HepG2 (cell line): Measurements from ENCODE around the gene RGS19. TPM values are rescaled to one million over a fixed set of nuclear protein-coding genes. Genes with fewer than 3 reads are reported as not detected.
A peak's percentile ranks its signal among the peaks of the same experiment; 100 is the strongest.

Experiments
- ARID5B ChIP-seq: IDR thresholded peaks from 2 replicates; pipeline ENCODE4 v1.4.0; 2020; ENCODE audit warnings: mild to moderate bottlenecking, missing genetic modification reagents
- ATF6 ChIP-seq: sonication (generic); formaldehyde crosslinking; conservative IDR thresholded peaks from 2 replicates; pipeline ENCODE4 v1.4.0; 2020; ENCODE audit warnings: missing genetic modification reagents
- CENPX ChIP-seq: sonication (generic); formaldehyde crosslinking; IDR thresholded peaks from 2 replicates; pipeline ENCODE4 v1.9.0; 2021; ENCODE audit warnings: mild to moderate bottlenecking, missing genetic modification reagents, moderate library complexity
- CHCHD3 ChIP-seq: sonication (generic); formaldehyde crosslinking; IDR thresholded peaks from 2 replicates; pipeline ENCODE4 v1.8.0; 2022; ENCODE audit warnings: mild to moderate bottlenecking, missing genetic modification reagents, moderate library complexity
- GRHL1 ChIP-seq: sonication (generic); formaldehyde crosslinking; conservative IDR thresholded peaks from 2 replicates; pipeline ENCODE4 v1.8.0; 2022; ENCODE audit warnings: missing genetic modification reagents
- HMGA1 ChIP-seq: sonication (generic); formaldehyde crosslinking; conservative IDR thresholded peaks from 2 replicates; pipeline ENCODE4 v1.4.0; 2020; ENCODE audit warnings: missing genetic modification reagents
- HOXA7 ChIP-seq: sonication (generic); formaldehyde crosslinking; IDR thresholded peaks from 2 replicates; pipeline ENCODE4 v1.8.1; 2022; ENCODE audit warnings: mild to moderate bottlenecking, missing genetic modification reagents, moderate library complexity
- KDM6A ChIP-seq: IDR thresholded peaks from 2 replicates; pipeline ENCODE4 v1.6.1; 2016; ENCODE audit warnings: low read depth
- NFKB2 ChIP-seq: sonication (generic); formaldehyde crosslinking; IDR thresholded peaks from 2 replicates; pipeline ENCODE4 v1.4.0; 2020; ENCODE audit warnings: missing genetic modification reagents, borderline replicate concordance
- REXO4 ChIP-seq: sonication (generic); formaldehyde crosslinking; IDR thresholded peaks from 2 replicates; pipeline ENCODE4 v1.8.0; 2022; ENCODE audit warnings: missing genetic modification reagents, mild to moderate bottlenecking, borderline replicate concordance
- SMAD1 ChIP-seq: sonication (generic); formaldehyde crosslinking; IDR thresholded peaks from 2 replicates; pipeline ENCODE4 v1.4.0; 2020; ENCODE audit warnings: missing genetic modification reagents, low read depth, mild to moderate bottlenecking, borderline replicate concordance
- WIZ ChIP-seq: sonication (generic); formaldehyde crosslinking; IDR thresholded peaks from 2 replicates; pipeline ENCODE4 v1.5.1; 2020; ENCODE audit warnings: mild to moderate bottlenecking, missing genetic modification reagents
- ZBTB10 ChIP-seq: sonication (generic); formaldehyde crosslinking; IDR thresholded peaks from 2 replicates; pipeline ENCODE4 v1.4.0; 2020; ENCODE audit warnings: missing genetic modification reagents, borderline replicate concordance
- ZNF335 ChIP-seq: sonication (generic); formaldehyde crosslinking; IDR thresholded peaks from 2 replicates; pipeline ENCODE4 v1.4.0; 2020; ENCODE audit warnings: missing genetic modification reagents
- ZNF547 ChIP-seq: sonication (generic); formaldehyde crosslinking; IDR thresholded peaks from 2 replicates; pipeline ENCODE4 v1.5.1; 2020; ENCODE audit warnings: mild to moderate bottlenecking, missing genetic modification reagents
- ZNF674 ChIP-seq: sonication (generic); formaldehyde crosslinking; IDR thresholded peaks from 2 replicates; pipeline ENCODE4 v1.5.0; 2020; ENCODE audit warnings: low read depth, mild to moderate bottlenecking, missing genetic modification reagents
- ZNF747 ChIP-seq: sonication (generic); formaldehyde crosslinking; IDR thresholded peaks from 2 replicates; pipeline ENCODE4 v1.8.1; 2023; ENCODE audit warnings: missing genetic modification reagents, mild to moderate bottlenecking, borderline replicate concordance
- polyA plus RNA-seq, 8 experiments: library from polyadenylated mRNA; depleted of rRNA in 3 of 8; stranded (reverse) in 7 of 8; unstranded in 1 of 8; fragments of >200 nt; fragmentation: Illumina TruSeq in 4 of 8; extraction: Trizol in 4 of 8; gene quantifications; 2 replicates each; pipeline versions ENCODE4 v1.2.1 to v1.2.3, GENCODE V29; 2011 to 2016; ENCODE audit warnings: low read depth in 4 of 8, missing spikeins in 1 of 8, mixed read lengths in 1 of 8; ENCODE audit not compliant: insufficient read depth in 1 of 8
- total RNA-seq, 5 experiments: library from RNA; depleted of rRNA; stranded (reverse); fragments of >200 nt; fragmentation: Illumina TruSeq; extraction: Trizol; gene quantifications; 2 replicates each; pipeline ENCODE4 v1.2.3, GENCODE V29; 2016; ENCODE audit warnings: low read depth in 1 of 5

Gene RGS19
- total and polyA plus RNA-seq, 2 of the 13 experiments (the other 11 are each of a cell fraction or from before 2014, with no cell fraction given), result 10.7 to 11.9 TPM

GRCh38 chr20:64065062-64065973 is 14.0 kb downstream of the RGS19 start (continued):
- TF ChIP-seq CENPX (CRISPR knock-in tag), result no peak
- TF ChIP-seq ZBTB10 (CRISPR knock-in tag), result no peak
- no peak; the same call in 1 of the 2 replicates for TF ChIP-seq ARID5B
- TF ChIP-seq ZNF335, result 0 out of 2 replicates have a peak, but pooled peaks have one; percentile 55
- no peak for TF ChIP-seq GRHL1 (CRISPR knock-in tag)
- TF ChIP-seq HOXA7 (CRISPR knock-in tag), result no peak
- no peak; the same call in 1 of the 2 replicates for TF ChIP-seq CHCHD3 (CRISPR knock-in tag)
- TF ChIP-seq SMAD1, result peak; percentile 97
- TF ChIP-seq ZNF547 (CRISPR knock-in tag), result peak; percentile 91
- peak; percentile 12; the same call in 1 of the 2 replicates for TF ChIP-seq WIZ (CRISPR knock-in tag)
- TF ChIP-seq ZNF674 (CRISPR knock-in tag), result peak; percentile 35; the same call in 1 of the 2 replicates
- TF ChIP-seq REXO4, result no peak; the same call in 1 of the 2 replicates
- 0 out of 2 replicates have a peak, but pooled peaks have one; percentile 63 for TF ChIP-seq NFKB2
- TF ChIP-seq KDM6A, result peak; percentile 41; the same call in 1 of the 2 replicates
- TF ChIP-seq ATF6 (CRISPR knock-in tag), result no peak
- TF ChIP-seq ZNF747 (CRISPR knock-in tag), result peak; percentile 65
- TF ChIP-seq HMGA1 (CRISPR knock-in tag), result no peak
